HT1080 (cell line): ENCODE results near the gene HDAC9. TPM values are rescaled to one million over a fixed set of nuclear protein-coding genes. Genes with fewer than 3 reads are reported as not detected.

Experiments
- DNase-seq: peaks from one replicate; pipeline ENCODE4 v3.0.0-alpha.2; 2015; ENCODE audit warnings: low read depth
- total RNA-seq: library from RNA; depleted of rRNA; stranded (reverse); fragments of >200 nt; shearing (Covaris generic); gene quantifications from 2 replicates; pipeline ENCODE4 v1.2.3, GENCODE V29; 2014

The HDAC9 gene
- total RNA-seq, 1 experiment from 2014 or later: 9.6 TPM

DNA sequence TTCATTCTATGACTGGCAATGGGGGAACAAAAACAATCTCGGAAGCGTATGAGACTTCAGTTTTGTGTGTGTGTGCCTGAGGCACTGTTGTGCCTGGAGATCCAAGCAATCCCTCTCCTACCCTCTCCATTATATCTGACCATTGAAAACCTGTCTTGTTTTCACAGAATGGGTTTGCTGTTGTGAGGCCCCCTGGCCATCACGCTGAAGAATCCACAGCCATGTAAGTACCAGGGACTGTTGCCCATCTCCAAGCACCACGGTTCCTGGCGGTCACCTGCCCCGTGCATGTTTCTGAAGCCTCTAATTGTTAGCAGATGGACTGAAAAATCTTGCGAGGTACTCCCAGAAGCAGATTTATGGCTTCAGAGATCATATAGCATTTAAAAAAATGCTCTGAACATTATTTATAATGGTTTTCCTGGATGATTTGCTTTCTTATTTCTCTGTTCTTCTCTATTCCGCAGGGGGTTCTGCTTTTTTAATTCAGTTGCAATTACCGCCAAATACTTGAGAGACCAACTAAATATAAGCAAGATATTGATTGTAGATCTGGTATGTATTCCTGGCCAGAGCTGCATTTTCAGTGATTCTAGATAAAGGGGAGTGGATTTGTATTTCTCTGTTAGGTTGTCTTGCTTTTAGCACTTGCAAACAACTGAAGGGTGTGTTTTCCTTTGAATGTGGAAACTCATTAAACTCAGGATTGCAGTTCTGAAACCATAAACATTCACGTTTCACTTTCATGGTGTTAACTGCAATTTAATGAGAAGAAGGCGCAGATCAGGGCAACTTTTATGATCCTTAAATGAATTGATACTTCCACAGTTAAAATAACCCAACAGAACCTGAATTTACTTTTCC, 333.7 kb downstream of the HDAC9 start:
- no peak for DNase-seq

DNA sequence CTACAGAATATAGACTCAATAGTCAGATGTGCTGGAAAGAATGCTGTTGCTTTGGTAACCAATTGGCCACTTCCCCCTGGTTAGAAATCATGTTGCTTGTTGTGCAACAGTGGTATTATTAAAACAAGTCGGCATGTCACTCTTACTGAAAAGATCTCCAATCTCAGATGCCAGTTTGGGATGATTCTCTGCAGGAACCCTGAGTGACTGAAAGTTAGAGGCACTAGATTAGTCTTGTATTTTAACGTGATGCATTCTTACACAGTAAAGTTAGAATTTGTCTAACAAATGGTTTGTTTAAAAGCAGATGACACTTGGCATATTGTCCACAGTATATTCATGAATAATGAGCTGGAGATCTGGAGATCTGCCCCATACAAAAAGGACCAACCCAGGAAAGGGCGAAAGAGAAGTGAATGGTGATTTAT, 334.3 kb downstream of the HDAC9 start:
- DNase-seq: peak; percentile 17

- no peak for DNase-seq
Measured at GRCh38 chr7:18831419-18831818, 335.9 kb downstream of the HDAC9 start.

DNA sequence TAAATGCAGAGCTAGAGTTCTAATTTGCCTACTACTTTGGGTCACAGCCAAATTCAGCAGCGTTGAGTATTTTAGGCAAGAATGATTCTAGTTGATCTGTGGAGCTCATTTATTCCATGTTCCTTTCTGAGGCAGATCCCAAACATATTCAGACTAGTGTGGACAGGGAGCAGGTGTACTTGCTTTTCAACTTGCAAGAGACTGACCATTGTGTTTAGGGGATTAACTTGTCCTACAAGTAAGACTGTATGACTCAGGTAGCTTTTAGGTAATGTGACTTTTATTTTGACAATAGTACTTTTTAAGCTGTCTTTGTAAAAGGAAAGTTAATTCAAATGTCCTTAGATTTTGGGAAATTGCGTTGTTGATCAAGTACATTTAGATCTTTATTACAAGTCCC, 336.4 kb downstream of the HDAC9 start:
- DNase-seq: no peak

DNA sequence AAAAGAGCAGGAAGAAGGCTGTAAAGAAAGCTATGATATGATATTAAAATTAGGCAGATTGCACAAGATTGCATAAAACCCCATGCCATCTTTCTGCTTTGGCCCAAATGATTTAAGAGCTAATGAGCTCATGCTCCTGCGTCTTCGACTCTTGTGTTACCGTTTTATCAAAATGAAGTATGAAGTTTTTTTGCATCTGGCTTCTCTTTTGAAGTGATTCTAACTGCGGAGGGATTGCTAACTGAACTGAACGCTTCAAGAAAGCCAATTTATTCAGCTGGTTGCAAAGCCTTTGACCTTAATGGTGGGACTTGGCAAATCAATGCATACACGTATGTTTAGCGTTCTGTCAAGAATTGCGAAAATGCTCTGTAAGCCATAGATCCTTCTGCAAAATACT, 339.0 kb downstream of the HDAC9 start:
- no peak for DNase-seq

- DNase-seq: no peak
Measured at GRCh38 chr7:18835001-18835690, 339.6 kb downstream of the HDAC9 start.

DNA sequence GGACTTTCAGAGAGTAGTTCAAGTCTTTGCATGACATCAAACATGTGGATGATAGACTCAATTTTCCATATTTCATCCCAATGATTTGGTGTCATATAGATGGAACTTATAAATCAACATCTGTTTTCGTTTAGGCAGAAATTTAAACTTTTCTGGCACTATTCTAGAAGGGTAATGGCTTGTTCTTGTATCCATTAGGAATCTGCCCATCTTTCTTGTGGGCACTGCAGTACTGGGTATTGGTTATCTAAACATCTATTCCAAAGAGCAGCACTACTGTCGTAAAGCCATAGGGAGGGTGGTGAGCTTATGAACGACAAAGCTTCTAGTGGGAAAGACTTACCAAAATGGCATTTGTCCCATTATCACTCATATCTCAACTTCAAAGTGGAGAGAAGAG, 348.4 kb downstream of the HDAC9 start:
- no peak for DNase-seq

DNA sequence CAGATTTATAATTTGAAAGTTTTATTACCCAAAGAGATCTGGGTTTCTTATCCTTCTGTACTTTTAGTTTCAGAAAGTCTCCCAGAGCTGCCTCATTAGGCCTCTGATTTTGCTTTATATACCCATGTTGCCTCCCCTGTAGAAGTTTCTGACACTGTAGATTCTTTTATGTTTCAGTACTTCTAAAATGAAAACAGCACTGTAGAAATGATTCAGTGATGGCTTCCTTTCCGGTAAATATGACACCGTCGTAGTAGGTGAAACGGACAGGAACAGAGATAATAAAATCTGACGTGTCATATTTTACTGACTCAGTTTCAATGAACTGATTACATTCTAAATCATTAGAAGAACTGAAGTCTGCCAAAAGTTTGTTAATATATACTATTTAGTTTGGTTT, 349.2 kb downstream of the HDAC9 start:
- DNase-seq: no peak

DNA sequence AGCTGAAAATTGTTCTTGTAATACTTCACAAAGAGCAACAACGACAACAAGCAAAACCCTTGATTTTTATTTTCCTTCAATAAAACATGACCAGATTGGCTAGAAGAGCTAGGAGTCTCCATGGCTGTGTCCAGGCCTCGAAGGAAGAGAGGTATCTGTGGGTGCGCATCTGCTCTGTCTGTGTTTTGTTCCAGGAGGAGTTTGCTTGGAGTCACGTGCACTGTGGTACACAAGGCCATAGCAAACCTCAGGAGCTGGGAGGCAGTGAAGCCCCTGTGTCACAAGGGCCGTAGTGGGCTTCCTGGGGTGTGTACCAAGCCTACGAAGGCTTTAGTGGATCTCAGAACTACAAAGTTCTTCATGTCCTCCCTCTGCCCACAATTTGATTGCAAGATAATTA, 350.2 kb downstream of the HDAC9 start:
- DNase-seq: no peak

GRCh38 chr7:18846765-18847215, 351.2 kb downstream of the HDAC9 start:
- DNase-seq: no peak

- peak; percentile 17 for DNase-seq
Measured at GRCh38 chr7:18849130-18849529, 353.6 kb downstream of the HDAC9 start.

DNA sequence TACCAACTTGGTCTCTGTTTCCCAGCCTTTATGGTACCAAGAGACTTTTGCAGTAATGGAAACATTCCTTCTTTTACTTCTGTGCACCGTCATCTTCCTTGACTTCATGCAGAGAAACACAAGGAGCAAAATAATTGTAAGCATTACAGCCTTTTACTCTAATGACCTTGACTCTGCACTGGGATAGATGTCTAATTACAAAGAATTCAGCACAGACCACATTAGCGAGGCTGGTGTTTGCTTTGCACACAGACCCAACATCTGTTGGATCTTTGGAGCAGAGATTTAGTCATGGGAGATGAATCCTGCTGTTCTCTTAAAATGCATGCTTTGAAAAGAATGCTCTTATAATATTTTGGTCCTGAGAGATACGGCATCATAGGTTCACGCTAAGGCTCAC, 360.2 kb downstream of the HDAC9 start:
- DNase-seq: no peak

- no peak for DNase-seq
Measured at GRCh38 chr7:18858232-18858631, 362.7 kb downstream of the HDAC9 start.

DNA sequence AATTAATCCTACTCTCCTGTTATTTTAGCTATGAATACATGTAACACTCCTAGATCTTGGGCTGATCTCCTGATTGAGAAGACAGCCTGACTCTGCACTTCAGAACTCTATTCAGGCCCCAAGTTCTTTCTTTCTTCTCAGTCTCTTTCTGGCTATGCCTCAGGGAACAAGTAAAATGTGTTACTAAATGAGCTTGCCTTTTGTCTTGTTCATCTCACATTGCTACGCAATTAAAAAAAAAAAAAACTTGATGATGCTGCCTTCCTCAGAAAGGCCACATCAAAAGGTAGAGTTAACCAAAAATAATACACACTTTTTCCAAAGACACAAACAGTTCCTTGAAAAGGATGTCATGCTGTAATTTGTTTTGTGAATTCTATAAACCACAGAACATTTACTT, 363.8 kb downstream of the HDAC9 start:
- peak; percentile 11 for DNase-seq

DNA sequence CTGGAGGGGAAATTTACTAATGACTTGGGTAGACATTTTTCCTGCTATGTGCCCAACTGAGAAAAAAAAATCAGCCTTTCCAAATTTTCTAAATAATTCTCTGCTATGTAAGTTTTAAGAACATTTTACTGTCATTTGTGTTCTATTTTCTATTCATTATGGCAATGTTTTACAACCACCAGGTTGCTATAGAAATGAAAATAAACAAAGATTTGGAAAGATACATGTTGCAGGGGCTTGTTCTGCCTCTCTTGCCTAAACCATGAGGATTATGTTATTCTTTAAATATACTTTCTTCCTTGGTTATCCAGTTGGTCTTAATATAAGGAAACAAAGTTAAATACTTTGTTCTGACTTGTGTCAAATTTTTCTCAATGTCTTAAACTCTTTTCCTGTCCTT, 364.7 kb downstream of the HDAC9 start:
- DNase-seq: no peak

GRCh38 chr7:18861514-18862118, 366.1 kb downstream of the HDAC9 start:
- DNase-seq: no peak

- DNase-seq: no peak
Measured at GRCh38 chr7:18864967-18865366, 369.4 kb downstream of the HDAC9 start.

GRCh38 chr7:18866359-18867036, 370.9 kb downstream of the HDAC9 start:
- peak; percentile 91 for DNase-seq

DNA sequence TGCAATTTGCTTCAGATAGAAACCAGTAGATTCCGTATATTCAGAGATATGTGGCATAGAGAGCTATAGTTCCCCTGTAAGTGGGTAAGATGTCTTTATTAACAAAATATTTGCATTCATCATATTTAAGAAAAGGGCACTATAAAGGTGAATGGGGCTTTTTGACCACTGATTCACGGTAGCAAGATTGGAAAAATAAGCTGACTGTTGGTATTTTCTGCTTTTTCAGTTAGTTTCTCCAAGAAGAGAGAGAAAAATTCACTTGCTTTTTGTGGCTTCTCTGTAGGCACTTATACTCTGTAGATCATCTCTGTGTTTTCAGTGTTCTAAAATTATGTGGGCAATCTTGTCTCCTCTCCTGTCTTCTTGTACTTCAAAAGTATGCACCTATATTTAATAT, 376.8 kb downstream of the HDAC9 start:
- no peak for DNase-seq

DNA sequence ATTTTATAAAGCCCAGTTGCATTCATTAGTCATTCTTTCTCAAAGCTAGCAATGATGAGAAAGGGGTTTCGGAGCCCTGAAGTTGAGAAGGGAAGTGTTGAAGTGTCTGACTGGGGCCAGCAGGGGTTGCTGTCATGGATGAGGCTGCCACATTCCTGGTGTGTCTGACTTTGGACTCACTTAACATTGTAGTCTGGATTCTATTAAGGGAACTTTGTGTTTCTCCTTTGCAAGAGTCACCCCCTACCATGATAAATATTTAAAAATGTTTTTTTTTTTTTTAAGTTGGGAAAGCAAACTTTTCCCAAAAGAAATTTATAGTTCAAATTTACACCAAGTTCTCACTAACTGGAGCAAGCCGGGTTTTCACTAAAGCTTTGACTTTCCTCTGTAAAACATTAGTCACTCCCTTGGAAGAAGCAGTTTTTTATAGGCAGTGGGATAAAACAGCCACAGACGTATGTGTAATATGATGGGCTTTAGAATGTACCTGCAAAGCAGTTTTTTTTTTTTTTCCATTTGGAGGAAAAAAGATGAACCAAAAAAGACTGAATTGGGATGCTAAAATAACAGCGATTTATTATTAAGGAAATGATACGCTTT, 378.3 kb downstream of the HDAC9 start:
- DNase-seq: no peak

DNA sequence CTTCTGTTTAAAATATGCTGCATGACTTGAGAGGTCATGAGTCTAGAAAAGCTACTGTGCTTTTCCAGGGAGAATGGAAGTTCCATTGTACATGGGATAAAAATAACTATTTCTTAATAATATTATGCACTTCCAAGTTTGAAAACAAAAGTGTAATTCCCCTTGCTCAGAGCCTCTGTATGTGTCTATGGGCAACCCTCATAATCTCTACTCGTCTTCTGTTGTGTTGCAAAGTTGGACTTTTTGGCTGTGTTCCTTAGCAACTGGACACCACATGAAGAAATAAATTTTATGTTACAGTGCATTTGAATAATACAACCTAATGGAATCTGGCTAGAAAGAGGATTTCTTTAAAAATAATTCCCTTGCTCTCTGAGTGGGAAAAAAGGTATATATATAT, 379.3 kb downstream of the HDAC9 start:
- no peak for DNase-seq
